Transverse colon (tissue), 3 donors: ENCODE data around the gene PRKCH.

ENCODE experiments used
- EP300 ChIP-seq: sonication (generic); formaldehyde crosslinking; IDR thresholded peaks from one replicate; pipeline ENCODE4 v1.6.1; 2017; ENCODE audit warnings: antibody characterized with exemption, low read depth
- TF ChIP-seq, protein P1 (sequence below), 5 experiments: fragments of 200-600 bp in 3 of 5; fragments of 450-650 bp in 2 of 5; sonication (generic) in 3 of 5; IDR thresholded peaks; 1 replicate in 2 of 5; 2 replicates in 3 of 5; pipeline ENCODE4 v1.5.1; 2016 to 2017; ENCODE audit warnings: antibody characterized with exemption in 5 of 5, inconsistent platforms in 3 of 5, mild to moderate bottlenecking in 2 of 5, moderate library complexity in 1 of 5

DNA sequence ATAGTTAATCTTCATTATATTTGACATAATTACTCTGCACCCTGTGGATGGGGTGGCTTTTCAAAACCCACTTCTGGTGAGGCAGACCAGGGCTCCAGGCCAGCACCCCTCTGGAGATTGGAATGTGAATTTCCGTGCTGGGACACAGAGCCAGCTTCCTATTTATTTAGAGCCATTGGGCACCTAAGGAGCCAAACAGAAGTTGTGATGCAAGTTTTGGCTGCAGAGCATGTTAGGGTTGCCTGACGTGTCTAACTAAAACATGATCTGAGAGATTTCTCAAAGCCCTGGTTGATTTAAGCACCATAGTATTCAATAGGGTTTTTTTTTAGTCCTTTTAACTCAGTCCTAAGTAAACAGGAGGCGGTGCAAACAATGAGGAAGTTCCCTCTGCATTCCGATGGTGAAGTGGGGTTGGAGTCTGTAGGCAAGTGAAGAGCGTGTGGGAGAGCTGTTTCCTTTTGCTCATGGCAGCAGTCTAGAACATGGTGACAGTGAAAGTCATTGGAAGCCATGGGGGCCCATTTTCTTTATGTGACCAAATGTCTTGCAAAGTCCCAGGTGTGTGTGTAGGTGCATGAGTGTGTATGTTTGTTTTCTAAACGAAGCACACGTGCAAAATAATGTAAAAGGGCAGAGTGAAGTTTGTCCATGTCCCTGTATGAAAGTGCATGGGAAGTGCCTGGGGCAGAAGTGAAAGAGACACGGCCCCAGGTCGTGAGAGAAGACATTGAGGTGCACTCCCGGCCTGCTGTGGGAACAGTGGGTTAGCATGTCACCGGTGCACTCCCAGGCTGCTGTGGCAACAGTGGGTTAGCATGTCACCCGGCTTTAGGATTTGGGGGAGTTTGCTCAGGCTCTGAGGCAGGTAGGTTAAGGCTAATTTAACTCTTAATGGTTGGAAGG is 117.7 kb downstream of the PRKCH start:
- TF ChIP-seq EP300, result no peak
- TF ChIP-seq, protein P1, sequence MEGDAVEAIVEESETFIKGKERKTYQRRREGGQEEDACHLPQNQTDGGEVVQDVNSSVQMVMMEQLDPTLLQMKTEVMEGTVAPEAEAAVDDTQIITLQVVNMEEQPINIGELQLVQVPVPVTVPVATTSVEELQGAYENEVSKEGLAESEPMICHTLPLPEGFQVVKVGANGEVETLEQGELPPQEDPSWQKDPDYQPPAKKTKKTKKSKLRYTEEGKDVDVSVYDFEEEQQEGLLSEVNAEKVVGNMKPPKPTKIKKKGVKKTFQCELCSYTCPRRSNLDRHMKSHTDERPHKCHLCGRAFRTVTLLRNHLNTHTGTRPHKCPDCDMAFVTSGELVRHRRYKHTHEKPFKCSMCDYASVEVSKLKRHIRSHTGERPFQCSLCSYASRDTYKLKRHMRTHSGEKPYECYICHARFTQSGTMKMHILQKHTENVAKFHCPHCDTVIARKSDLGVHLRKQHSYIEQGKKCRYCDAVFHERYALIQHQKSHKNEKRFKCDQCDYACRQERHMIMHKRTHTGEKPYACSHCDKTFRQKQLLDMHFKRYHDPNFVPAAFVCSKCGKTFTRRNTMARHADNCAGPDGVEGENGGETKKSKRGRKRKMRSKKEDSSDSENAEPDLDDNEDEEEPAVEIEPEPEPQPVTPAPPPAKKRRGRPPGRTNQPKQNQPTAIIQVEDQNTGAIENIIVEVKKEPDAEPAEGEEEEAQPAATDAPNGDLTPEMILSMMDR (IDR thresholded peaks at IDR 0.05), result no peak
